GM19193 (cell line): Measurements from ENCODE around the gene STIM1.

Source experiments
- POLR2A ChIP-seq: IDR thresholded peaks from 4 replicates; pipeline ENCODE4 v1.6.1; 2011; ENCODE audit not compliant: insufficient read depth, insufficient read length; ENCODE audit errors: extremely low read depth

Gene STIM1

DNA sequence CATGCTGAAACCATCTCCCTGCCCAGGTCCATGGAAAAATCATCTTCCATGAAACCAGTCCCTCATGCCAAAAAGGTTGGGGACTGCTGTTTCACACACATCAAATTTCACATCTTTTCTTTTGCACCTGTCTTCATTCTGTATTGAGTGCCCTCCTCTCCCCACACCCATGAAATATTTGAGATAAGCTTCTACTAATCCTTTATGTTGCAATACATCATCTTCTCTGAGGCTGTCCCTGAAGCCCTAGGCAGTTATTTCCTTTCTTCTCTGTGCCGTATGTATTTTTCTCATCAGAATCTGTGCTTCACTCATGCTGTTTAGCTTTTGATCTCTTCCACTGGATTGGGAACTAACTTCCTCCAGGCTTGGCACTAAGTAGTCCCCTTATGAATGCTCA, 199.2 kb downstream of the STIM1 start:
- TF ChIP-seq POLR2A: no peak

DNA sequence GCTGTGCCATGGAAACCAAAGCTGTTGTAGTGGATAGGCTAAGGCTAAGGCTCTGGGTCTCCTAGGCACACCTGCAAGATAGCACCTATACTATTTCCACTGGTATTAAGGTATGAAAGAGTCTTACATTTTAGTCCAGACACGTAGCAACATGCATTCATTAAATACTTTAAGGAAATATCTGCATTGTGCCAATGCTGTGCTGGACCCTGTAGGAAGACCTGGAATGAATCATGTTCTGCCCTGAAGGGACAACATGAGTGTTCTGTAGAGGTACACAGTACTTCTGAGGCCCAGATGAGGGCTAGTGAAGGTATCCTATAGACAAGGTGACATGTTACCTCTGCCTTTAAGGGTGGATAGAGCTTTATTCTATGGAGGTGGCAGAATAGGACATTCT, 204.0 kb downstream of the STIM1 start:
- TF ChIP-seq POLR2A: no peak

DNA sequence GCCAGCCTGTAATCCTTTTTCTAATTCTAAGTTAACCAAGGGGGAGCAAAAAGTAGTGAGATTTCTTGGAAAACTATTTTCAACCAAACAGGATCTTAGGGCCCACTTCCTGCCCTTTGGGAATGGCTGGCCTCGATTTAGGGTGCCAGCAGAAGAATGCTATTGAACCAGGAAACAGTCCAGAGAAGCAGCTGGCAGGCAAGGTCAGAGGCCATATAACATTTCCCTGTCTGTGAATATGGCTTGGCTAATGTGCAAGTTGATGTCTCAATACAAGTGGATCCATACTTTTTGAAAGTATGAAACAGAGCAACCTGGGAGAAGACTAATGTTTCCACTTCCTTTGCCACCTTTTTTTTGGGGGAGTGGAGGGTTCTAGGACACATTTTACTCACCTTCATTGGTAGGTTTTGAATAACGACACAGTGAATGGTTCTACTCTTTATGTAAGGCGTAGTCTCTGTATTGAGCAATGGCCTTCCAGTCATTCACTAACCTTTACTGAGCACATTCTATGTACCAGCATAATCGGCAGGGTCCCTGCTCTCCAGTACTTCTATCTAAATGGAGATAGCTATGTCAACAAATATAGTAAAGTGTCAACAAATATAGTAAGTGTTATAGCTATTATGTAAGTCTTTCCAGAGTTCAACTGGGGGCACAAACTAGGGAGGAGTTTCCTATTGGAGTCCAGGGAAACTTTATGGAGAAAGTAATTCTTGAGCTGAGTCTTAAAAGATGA, 204.9 kb downstream of the STIM1 start:
- no peak for TF ChIP-seq POLR2A

- no peak for TF ChIP-seq POLR2A
Observed at GRCh38 chr11:4061700-4062099, 206.2 kb downstream of the STIM1 start.

DNA sequence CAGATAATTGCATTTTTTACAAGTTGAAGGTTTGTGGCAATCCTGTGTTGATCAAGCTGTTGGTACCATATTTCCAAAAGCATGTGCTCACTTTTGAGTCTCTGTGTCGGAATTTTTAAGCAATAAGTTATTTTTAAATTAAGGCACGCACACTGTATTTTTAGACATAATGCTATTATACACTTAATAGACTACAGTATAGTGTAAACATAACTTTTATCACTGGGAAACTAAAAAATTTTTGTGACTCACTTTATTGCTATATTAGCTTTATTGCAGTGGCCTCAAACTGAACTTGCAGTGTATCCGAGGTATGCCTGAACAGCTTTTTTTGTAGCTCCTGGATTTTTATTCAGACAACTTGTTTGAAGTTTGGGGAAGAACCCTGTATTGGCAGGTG, 207.9 kb downstream of the STIM1 start:
- no peak for TF ChIP-seq POLR2A

DNA sequence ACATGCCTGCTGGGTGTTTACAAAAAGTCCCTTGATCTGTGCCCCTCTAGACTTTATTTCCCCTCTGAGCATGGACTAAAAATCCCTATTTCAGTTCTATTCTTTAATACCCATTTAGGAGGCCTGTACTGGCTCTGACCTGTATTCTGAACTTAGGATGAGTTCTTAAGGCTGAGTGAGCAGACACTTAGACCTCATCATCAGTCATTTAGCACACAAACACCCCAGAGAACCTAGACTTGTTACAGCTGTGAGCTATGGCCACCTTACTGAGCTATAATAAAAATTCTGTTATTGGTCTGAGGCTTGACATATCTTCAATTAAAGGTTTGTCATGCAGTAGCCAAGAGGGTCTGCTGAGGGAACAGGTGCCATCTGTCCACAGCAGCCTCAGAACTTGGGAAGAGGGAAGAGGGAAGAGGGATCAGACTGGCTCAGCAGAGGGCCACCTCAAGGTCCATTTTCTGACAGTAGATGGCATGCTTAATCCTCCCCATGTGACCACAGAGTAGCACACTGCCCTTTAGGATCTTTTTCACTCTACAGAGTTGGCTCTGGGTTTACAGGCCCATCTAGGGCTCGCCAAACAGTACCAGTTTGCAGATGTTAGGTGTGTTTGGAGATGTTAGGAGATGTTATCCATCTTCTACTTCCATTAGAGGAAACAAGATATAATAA, 209.0 kb downstream of the STIM1 start:
- TF ChIP-seq POLR2A: no peak

DNA sequence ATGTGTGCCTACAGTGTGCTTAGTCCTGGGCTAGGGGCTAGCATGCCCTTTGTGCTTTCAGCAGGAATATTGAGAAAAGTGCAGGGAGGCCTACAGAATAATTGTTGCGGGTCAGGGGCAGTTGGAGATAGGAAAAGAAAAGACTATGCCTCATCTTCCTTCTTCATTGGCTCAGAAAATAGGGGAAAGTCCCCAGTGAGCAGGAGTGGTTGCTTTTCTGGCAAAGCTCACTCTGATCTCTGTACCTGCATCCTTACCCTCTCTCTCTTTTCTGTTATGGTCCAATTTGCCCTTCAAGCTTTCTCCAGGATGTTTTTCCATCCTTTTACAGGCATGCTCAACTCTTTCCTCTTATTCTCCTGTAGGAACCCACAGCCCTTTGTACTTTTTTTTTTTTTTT, 209.6 kb downstream of the STIM1 start:
- no peak for TF ChIP-seq POLR2A

DNA sequence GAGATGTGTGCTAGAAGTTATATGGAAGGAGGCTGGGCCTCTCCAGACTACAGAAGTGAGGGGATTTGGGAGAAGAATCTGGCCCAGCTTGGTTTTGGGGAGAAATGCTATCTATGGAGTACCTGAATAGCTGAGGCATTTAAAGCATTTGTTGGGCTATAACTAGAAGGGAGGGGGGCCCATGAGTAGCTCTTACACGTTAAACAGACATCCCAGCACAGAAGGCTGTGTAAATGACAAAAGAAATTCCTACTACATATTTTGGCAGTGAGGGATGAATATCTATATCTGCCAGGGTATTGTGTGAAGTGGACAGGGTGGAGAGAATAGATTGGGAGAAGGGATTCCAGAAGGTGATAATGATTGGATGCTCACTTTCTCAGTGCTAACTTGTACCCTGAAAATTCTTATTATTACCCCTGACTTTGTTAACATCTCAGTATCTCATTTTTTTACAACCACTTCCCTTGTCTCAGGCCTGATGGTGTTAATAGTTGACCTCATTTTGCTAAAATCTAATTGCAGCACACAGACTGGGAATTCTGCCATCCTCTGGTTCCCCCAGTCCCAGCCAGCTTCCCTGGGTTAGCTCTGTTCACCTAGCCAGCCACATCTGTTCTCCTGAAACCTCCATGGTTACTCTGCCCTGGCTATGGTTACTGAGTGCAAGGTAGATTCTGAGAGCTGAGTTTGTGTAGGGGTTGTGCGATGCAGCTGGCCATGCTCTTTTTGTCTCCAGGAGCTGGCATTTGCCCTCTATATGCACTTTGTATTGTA, 210.3 kb downstream of the STIM1 start:
- TF ChIP-seq POLR2A: no peak

DNA sequence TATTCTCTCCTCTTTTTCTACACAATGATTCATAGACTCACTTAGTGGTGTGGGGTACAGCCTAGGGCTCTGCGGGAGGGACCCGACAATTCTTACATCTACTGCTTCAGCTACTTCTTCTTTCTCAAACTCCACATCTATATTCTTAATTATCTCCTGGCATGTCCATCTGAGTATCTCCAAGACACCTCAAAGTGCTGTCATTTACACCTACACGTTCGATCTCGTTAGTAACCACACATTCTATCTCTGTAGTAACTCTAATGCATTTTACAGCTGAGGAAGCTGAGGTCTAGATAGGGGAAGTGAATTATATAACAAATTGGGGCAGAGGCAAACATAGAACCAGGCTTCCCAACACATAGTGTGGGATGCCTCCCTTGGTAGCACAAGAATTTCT, 211.4 kb downstream of the STIM1 start:
- no peak for TF ChIP-seq POLR2A

GRCh38 chr11:4068962-4069361, 213.5 kb downstream of the STIM1 start:
- TF ChIP-seq POLR2A: no peak

GRCh38 chr11:4071325-4071724, 215.9 kb downstream of the STIM1 start:
- no peak for TF ChIP-seq POLR2A

DNA sequence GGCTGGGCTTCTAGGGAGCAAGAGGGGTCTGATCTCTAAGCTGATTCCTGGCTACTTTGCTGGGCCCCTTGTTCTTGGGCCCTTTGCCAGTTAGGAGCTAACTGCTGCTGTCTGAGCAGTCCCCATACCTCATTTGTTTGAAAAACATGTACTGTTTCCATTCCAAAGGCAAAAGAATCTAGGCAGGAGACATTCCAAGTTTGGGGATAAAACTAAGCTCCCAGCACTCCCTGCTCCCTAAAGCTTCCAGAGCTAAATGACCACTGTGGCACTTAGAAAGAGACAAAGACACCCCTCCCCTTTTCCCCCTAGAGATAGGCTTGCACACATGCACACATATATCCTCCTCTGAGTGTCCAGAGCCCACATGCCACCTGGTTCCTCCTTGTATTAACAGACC, 216.4 kb downstream of the STIM1 start:
- TF ChIP-seq POLR2A: no peak

GRCh38 chr11:4072668-4073285, 217.3 kb downstream of the STIM1 start:
- no peak for TF ChIP-seq POLR2A

DNA sequence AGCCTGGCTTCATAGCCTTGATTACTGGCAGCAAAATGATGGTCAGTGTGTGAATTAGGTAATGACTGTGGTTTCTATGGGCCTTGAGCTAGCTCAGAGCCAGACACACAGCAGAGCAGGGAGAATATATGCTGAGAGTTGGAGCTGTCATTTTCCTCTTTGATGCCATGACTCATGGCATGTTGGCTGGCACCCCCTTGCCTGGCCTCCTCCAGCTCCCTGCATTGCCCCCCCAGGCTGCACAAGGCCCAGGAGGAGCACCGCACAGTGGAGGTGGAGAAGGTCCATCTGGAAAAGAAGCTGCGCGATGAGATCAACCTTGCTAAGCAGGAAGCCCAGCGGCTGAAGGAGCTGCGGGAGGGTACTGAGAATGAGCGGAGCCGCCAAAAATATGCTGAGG, 218.8 kb downstream of the STIM1 start:
- TF ChIP-seq POLR2A: no peak

DNA sequence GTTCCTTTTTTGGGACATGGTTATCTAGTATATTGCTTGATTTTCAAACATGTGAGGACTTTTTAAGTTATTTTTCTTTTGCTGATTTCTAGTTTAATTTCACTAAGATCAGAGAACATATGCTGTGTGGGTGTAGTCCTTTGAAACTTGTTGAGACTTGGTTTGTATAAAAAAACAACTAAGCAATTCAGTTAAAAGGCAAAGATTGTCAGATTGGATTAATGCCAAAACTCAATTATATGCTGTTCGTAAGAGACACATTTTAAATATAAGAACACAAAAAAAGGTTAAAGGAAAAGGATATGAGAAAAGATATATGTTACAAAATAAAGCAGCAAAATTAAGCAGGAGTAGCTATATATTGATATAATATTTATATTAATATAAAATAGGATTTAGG, 221.3 kb downstream of the STIM1 start:
- no peak for TF ChIP-seq POLR2A
